Nasal cavity respiratory epithelium epithelial cell of viscerocranial mucosa (primary cell): ENCODE results near the gene PPL. TPM values are rescaled to one million over a fixed set of nuclear protein-coding genes. Genes with fewer than 3 reads are reported as not detected.

Experiments
- total RNA-seq: library from RNA; depleted of rRNA; stranded (reverse); fragments of >200 nt; gene quantifications from 2 replicates; pipeline ENCODE4 v1.2.3, GENCODE V29; 2014

Gene PPL, protein sequence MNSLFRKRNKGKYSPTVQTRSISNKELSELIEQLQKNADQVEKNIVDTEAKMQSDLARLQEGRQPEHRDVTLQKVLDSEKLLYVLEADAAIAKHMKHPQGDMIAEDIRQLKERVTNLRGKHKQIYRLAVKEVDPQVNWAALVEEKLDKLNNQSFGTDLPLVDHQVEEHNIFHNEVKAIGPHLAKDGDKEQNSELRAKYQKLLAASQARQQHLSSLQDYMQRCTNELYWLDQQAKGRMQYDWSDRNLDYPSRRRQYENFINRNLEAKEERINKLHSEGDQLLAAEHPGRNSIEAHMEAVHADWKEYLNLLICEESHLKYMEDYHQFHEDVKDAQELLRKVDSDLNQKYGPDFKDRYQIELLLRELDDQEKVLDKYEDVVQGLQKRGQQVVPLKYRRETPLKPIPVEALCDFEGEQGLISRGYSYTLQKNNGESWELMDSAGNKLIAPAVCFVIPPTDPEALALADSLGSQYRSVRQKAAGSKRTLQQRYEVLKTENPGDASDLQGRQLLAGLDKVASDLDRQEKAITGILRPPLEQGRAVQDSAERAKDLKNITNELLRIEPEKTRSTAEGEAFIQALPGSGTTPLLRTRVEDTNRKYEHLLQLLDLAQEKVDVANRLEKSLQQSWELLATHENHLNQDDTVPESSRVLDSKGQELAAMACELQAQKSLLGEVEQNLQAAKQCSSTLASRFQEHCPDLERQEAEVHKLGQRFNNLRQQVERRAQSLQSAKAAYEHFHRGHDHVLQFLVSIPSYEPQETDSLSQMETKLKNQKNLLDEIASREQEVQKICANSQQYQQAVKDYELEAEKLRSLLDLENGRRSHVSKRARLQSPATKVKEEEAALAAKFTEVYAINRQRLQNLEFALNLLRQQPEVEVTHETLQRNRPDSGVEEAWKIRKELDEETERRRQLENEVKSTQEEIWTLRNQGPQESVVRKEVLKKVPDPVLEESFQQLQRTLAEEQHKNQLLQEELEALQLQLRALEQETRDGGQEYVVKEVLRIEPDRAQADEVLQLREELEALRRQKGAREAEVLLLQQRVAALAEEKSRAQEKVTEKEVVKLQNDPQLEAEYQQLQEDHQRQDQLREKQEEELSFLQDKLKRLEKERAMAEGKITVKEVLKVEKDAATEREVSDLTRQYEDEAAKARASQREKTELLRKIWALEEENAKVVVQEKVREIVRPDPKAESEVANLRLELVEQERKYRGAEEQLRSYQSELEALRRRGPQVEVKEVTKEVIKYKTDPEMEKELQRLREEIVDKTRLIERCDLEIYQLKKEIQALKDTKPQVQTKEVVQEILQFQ (N-terminal part only)
- total RNA-seq = 199 and 267 TPM in 2 replicates

DNA sequence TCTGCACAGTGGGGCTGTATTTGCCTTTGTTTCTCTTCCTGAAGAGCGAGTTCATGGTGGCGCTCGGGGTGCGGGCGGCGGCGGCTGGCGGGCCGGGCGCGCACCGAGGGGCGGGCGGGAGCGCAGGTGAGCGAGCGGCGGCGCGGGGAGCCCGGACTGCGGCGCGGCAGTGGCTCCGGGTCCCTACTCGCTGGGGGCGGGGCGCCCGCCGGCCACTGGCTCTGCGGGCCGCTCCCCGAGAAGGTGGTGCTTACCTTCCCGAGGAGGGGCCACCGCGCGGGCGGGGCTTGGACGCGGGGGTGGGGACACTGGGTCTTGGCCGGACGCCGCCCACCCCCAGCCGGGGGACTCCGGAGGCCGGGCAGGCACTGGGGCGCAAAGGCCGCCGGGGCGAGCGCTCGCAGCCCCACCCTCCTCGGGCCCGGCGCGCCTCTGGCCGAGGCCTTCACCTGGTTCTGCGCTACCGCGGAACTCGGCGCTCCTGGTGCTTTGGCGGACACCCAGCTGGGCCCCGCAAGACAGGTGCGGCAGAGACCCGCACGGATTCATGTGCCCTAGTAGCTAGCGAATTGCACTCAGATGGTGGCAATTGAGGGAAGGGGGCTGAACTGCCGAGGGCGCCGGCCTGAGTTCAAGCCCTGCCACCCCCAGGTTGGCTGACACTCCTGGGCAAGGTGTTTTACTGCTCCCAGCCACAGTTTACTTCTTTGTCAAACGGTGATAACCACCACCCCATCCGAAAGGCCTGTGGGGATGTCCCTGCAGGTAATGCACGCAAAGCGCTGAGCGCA lies at the start of gene PPL:
Gene PPL (minus strand): TSS at position 158 of the 791 bp plus-strand sequence. CDS start 103 bp downstream, at position 55.

DNA sequence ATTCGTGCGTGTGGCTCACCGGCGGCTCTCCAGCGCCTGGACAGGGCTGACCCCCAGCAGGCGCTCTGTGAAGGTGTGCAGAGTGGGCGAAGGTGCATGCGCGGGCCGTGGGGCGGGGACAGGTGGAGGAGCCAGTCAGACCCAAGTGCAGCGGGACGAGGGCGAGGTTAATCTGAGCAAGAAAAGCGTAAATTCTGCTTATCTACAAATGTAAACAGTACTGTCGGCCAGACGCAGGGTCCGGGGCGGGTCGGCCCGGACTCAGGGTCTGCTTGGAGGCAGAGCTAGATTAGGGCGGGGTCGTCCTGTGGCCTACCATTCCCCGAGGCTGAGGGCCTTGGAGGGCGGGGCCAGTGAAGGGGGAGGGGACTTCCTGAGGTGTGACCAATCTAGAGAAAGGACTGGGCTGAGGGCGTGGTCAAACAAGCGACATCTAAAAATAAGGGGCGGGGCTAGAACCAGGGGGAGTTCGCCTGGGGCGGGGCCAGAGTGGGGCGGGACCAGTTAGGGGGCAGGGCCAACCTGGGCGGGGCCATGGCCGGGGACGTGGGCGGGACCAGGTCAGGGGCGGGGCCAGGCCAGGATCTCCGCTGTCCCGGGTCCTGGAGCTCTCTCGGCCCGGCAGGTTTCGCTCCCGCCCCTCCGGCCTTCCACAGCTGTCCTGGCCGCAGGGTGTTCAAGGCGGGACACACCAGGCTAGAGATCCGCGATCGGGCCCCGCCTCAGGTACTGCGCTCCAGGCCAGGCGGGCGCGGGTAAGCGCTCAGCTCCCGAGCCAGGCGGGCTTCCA lies 21.0 kb upstream of the PPL start, which contains the start of gene SEC14L5:
Gene SEC14L5 (plus strand): TSS at position 611 of the 790 bp plus-strand sequence. CDS start 994 bp downstream, outside the sequence.

DNA sequence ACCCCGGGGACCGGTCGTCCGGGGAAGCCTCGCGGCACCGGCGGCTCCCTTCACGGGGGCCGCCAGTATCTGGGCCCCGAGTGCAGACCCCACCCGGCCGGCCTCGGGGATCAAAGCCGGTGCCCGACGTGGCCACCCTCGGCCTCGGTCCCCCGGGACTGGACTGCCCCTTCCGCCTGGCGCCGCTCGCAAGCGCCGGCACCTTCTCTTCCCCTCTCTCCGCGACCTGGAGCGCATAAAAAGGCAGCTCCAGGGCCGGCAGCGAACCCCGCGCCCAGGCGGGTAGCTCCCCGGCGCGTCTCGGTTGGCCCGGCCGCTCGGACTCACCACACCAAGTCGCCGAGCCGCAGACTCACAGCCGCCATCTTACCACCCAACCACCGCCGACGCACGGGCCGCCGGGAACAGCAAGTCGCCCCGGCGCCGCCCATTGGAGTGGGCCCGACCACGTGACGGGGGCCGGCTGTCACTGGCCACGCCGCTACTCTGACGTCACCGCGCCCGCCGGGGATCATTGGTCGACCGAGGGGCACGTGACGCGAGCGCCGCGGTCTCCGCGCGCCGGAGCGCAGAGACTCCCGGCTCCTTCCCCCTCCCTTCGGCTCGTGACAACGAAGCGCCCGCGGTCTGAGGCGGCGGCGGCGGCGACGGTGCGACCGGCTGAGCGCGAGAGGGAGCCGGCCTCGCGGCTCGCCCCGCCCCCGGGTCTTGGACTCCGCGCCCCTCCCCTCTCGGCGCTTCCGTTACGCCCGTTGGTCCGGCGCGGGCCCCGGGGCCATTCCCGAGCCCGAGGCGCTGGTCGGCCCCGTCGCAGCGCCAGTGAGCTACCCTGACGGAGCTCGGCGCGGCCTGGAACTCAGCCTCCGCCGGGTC lies 89.8 kb downstream of the PPL start, which contains the start of the genes GLYR1 and UBN1:
Gene GLYR1 (minus strand): TSS at position 388 of the 873 bp plus-strand sequence. CDS start 23 bp downstream, at position 365.
Gene UBN1 (plus strand): TSS at position 581 of the 873 bp plus-strand sequence. CDS start 5,437 bp downstream, outside the sequence.

Other genes starting within 250 kb of the PPL start
- 22.2 and 23.6 TPM in 2 replicates for gene NUDT16L1, start 243.6 kb downstream of the PPL start, total RNA-seq
- gene ANKS3, start 202.9 kb downstream of the PPL start, total RNA-seq = 11.6 and 20.2 TPM in 2 replicates
- gene DNAAF8, start 202.6 kb downstream of the PPL start, total RNA-seq = under 0.01 and 0.28 TPM in 2 replicates
- gene ZNF500, start 170.0 kb downstream of the PPL start, total RNA-seq = 5.8 and 8.0 TPM in 2 replicates
- gene SEPTIN12, start 148.8 kb downstream of the PPL start, total RNA-seq = not detected in 2 replicates
- 2.1 and 5.8 TPM in 2 replicates for gene SMIM22, start 141.8 kb downstream of the PPL start, total RNA-seq
- gene ROGDI, start 134.5 kb downstream of the PPL start, total RNA-seq = 10.9 and 20.9 TPM in 2 replicates
- gene GLYR1, start 89.9 kb downstream of the PPL start, total RNA-seq = 40.7 and 68.3 TPM in 2 replicates
- gene UBN1, start 89.7 kb downstream of the PPL start, total RNA-seq = 33.2 and 44.3 TPM in 2 replicates
- 0.14 and 0.34 TPM in 2 replicates for gene SEC14L5, start 21.2 kb upstream of the PPL start, total RNA-seq
- gene NAGPA, start 96.8 kb upstream of the PPL start, total RNA-seq = 9.6 and 18.2 TPM in 2 replicates
- gene C16orf89, start 128.8 kb upstream of the PPL start, total RNA-seq = not detected in 2 replicates
- 17.6 and 20.2 TPM in 2 replicates for gene ALG1, start 134.7 kb upstream of the PPL start, total RNA-seq
- 19.8 and 20.2 TPM in 2 replicates for gene EEF2KMT, start 160.6 kb upstream of the PPL start, total RNA-seq